Cardiac muscle cell (in vitro differentiated cells and primary cell): ENCODE measurements around the gene ZFP42. TPM values are rescaled to one million over a fixed set of nuclear protein-coding genes. Genes with fewer than 3 reads are reported as not detected.
"Not testable (repeated sequence)": the region's sequence is repeated elsewhere in the genome, so short reads cannot be mapped to it uniquely, and the experiment has no call there.

ENCODE experiments used
- DNase-seq, 2 donors: peaks; one replicate each; pipeline versions ENCODE4 v3.0.0 to v3.0.0-alpha.2; 2010 to 2017; ENCODE audit warnings: low read depth in 1 of 2, low spot score in 1 of 2
- H3K27ac ChIP-seq: fragments of 200-600 bp; sonication (generic); 2 replicates; pipeline ENCODE4 v1.5.1; 2016
- H3K27me3 ChIP-seq: fragments of 200-600 bp; sonication (generic); 2 replicates; pipeline ENCODE4 v1.6.0; 2016; ENCODE audit warnings: control low read depth
- H3K36me3 ChIP-seq: fragments of 200-600 bp; sonication (generic); 2 replicates; pipeline ENCODE4 v1.5.1; 2016; ENCODE audit warnings: control low read depth
- H3K4me1 ChIP-seq: fragments of 200-600 bp; sonication (generic); 2 replicates; pipeline ENCODE4 v1.8.1; 2017; ENCODE audit warnings: low read depth, mild to moderate bottlenecking, mixed run types
- H3K4me3 ChIP-seq: fragments of 200-600 bp; sonication (generic); 2 replicates; pipeline ENCODE4 v1.5.1; 2016; ENCODE audit warnings: mild to moderate bottlenecking
- H3K9me3 ChIP-seq: fragments of 200-600 bp; sonication (generic); 2 replicates; pipeline ENCODE4 v1.5.1; 2017; ENCODE audit warnings: low read depth, mild to moderate bottlenecking, control low read depth
- CTCF ChIP-seq: IDR thresholded peaks from 2 replicates; pipeline ENCODE4 v1.5.1; 2012; ENCODE audit warnings: low read depth, mild to moderate bottlenecking, low read length
- polyA plus RNA-seq: library from polyadenylated mRNA; unstranded; fragments of >200 nt; fragmentation: Nextera tagmentation; extraction: Ambion mirVana; gene quantifications from 2 replicates; pipeline ENCODE4 v1.2.1, GENCODE V29; 2016
- total RNA-seq: library from RNA; depleted of rRNA; stranded (reverse); fragments of >200 nt; gene quantifications from 2 replicates; pipeline ENCODE4 v1.2.3, GENCODE V29; 2016

Gene ZFP42
- total and polyA plus RNA-seq, 2 experiments from 2014 or later = 0.12 TPM; not detected in 1

- no peak for TF ChIP-seq CTCF
- no peaks in the 10 kb centered on the region for H3K36me3 ChIP-seq
- no peak overlapping the region for H3K4me3 ChIP-seq
- H3K4me1 ChIP-seq = no peaks in the 10 kb centered on the region
- no peak overlapping the region for H3K27ac ChIP-seq
- H3K27me3 ChIP-seq = no peaks in the 10 kb centered on the region
- H3K9me3 ChIP-seq = no peaks in the 10 kb centered on the region
- no peak for DNase-seq
Measured at GRCh38 chr4:188042191-188042590, 46.6 kb downstream of the ZFP42 start.

GRCh38 chr4:188043154-188043553 lies 47.6 kb downstream of the ZFP42 start:
- TF ChIP-seq CTCF = no peak
- no peak overlapping the region for H3K27ac ChIP-seq
- no peak overlapping the region for H3K4me3 ChIP-seq
- no peaks in the 10 kb centered on the region for H3K36me3 ChIP-seq
- H3K27me3 ChIP-seq = no peaks in the 10 kb centered on the region
- H3K9me3 ChIP-seq = no peaks in the 10 kb centered on the region
- no peaks in the 10 kb centered on the region for H3K4me1 ChIP-seq
- no peak for DNase-seq

- not testable (repeated sequence) for H3K4me1 ChIP-seq, H3K4me3 ChIP-seq, DNase-seq, H3K36me3 ChIP-seq, H3K27ac ChIP-seq, H3K27me3 ChIP-seq, H3K9me3 ChIP-seq
Measured at GRCh38 chr4:188045461-188045860, 49.9 kb downstream of the ZFP42 start.

GRCh38 chr4:188046657-188047056 lies 51.1 kb downstream of the ZFP42 start:
- Histone ChIP-seq H3K27ac (no peak overlapping the region), H3K36me3 (no peaks in the 10 kb centered on the region), H3K27me3 (no peaks in the 10 kb centered on the region), H3K4me1 (no peaks in the 10 kb centered on the region), H3K4me3 (no peak overlapping the region), H3K9me3 (no peaks in the 10 kb centered on the region)
- TF ChIP-seq CTCF = no peak
- no peak for DNase-seq

GRCh38 chr4:188053302-188053701 lies 57.7 kb downstream of the ZFP42 start:
- Histone ChIP-seq H3K9me3 (no peaks in the 10 kb centered on the region), H3K27me3 (no peaks in the 10 kb centered on the region), H3K4me1 (no peaks in the 10 kb centered on the region), H3K36me3 (no peaks in the 10 kb centered on the region), H3K27ac (no peak overlapping the region), H3K4me3 (no peak overlapping the region)
- DNase-seq = no peak
- no peak for TF ChIP-seq CTCF

Other genes starting within 250 kb of the ZFP42 start
- gene TRIML2, start 113.8 kb downstream of the ZFP42 start, total RNA-seq = not detected in 2 replicates
- not detected in 2 replicates for gene TRIML2, start 113.8 kb downstream of the ZFP42 start, polyA plus RNA-seq
- not detected in 2 replicates for gene TRIML1, start 143.7 kb downstream of the ZFP42 start, total RNA-seq
- gene TRIML1, start 143.7 kb downstream of the ZFP42 start, polyA plus RNA-seq = not detected in 2 replicates